ENCODE measurements around the gene HNRNPUL2. TPM values are rescaled to one million over a fixed set of nuclear protein-coding genes. Genes with fewer than 3 reads are reported as not detected.
A peak's percentile ranks its signal among the peaks of the same experiment; 100 is the strongest.

The HNRNPUL2 gene
- total RNA-seq, 2 experiments from 2014 or later = 8.3 to 59.2 TPM

- intact Hi-C loops (cut with micrococcal nuclease; ENCODE audit: unreplicated experiment) = loop anchor here (2.0 kb wide), 1 partner anchor 46 kb away; the partner anchor contains the start of gene HNRNPUL2
Observed at GRCh38 chr11:62680825-62681240, 46.4 kb downstream of the HNRNPUL2 start.

GRCh38 chr11:62678770-62679696 lies 48.2 kb downstream of the HNRNPUL2 start, which contains the start of gene UBXN1:
UBXN1 (minus strand) TSS chr11:62679073; CDS start chr11:62678923, 150 bp downstream.
- peak; percentile 87 for DNase-seq (ENCODE audit: low spot score)
- Histone ChIP-seq H3K36me3 (ENCODE audit: insufficient read depth, low read length) (peaks cover 31% of the 10 kb centered on the region), H3K4me2 (ENCODE audit: low read length) (peak within 1 kb of the TSS; percentile 96), H3K9me2 (ENCODE audit: insufficient read depth, low read length) (no peaks in the 10 kb centered on the region), H3K79me2 (ENCODE audit: insufficient read depth, low read depth, low read length) (peaks cover 20% of the 10 kb centered on the region; the same call in 1 of the 2 replicates), H3K9me3 (ENCODE audit: low read length) (no peaks in the 10 kb centered on the region), H4K20me1 (ENCODE audit: insufficient read depth, low read length) (no peaks in the 10 kb centered on the region), H3K4me3 (ENCODE audit: low read depth, low read length, poor library complexity, severe bottlenecking) (peak within 1 kb of the TSS; percentile 93), H3K4me1 (ENCODE audit: insufficient read depth, low read length, poor library complexity, severe bottlenecking) (peaks cover 35% of the 10 kb centered on the region), H3K27ac (ENCODE audit: low read depth, low read length, poor library complexity, severe bottlenecking) (peak within 1 kb of the TSS; percentile 57), H2AFZ (ENCODE audit: low read length) (peak within 1 kb of the TSS; percentile 99)
- TF ChIP-seq EZH2phosphoT487 (IDR thresholded peaks at IDR 0.05; ENCODE audit: borderline replicate concordance, low read depth, low read length) = no peak
- TF ChIP-seq CTCF (conservative IDR thresholded peaks at IDR 0.05; ENCODE audit: low read length) = no peak
- intact Hi-C loops (cut with micrococcal nuclease; ENCODE audit: unreplicated experiment) = loop anchor here (5.0 kb wide), 1 partner anchor 108 kb away; the partner anchor contains the start of gene TMEM179B
- BruUV-seq (replicated peaks) = TSS peak; percentile 88
- POLR2A ChIA-PET = interaction anchor here (0.6 to 1.2 kb wide), 6 partner anchors 11 to 94 kb away, joined by 3 to 4 read pairs (median 3); no protein-coding TSS in a partner anchor
- CTCF ChIA-PET (ENCODE audit: unreplicated experiment) = no interaction called here

More at GRCh38 chr11:62680825-62681240, 46.4 kb downstream of the HNRNPUL2 start:
- no TSS peak for BruUV-seq (replicated peaks)
- H3K4me1 ChIP-seq (ENCODE audit: insufficient read depth, low read length, poor library complexity, severe bottlenecking) = peaks cover 35% of the 10 kb centered on the region
- TF ChIP-seq EZH2phosphoT487 (IDR thresholded peaks at IDR 0.05; ENCODE audit: borderline replicate concordance, low read depth, low read length) (no peak), CTCF (conservative IDR thresholded peaks at IDR 0.05; ENCODE audit: low read length) (peak; percentile 85)
- H3K4me3 ChIP-seq (ENCODE audit: low read depth, low read length, poor library complexity, severe bottlenecking) = no peak overlapping the region
- peak overlapping the region; percentile 75 for H2AFZ ChIP-seq (ENCODE audit: low read length)
- peaks cover 17% of the 10 kb centered on the region for H3K36me3 ChIP-seq (ENCODE audit: insufficient read depth, low read length)
- no peaks in the 10 kb centered on the region for H3K9me3 ChIP-seq (ENCODE audit: low read length)
- peak overlapping the region; percentile 35; the same call in 1 of the 2 replicates for H3K4me2 ChIP-seq (ENCODE audit: low read length)
- DNase-seq (ENCODE audit: low spot score) = peak; percentile 85
- no peaks in the 10 kb centered on the region for H3K9me2 ChIP-seq (ENCODE audit: insufficient read depth, low read length)
- peaks cover 14% of the 10 kb centered on the region; the same call in 1 of the 2 replicates for H3K79me2 ChIP-seq (ENCODE audit: insufficient read depth, low read depth, low read length)
- no peaks in the 10 kb centered on the region for H4K20me1 ChIP-seq (ENCODE audit: insufficient read depth, low read length)
- CTCF ChIA-PET (ENCODE audit: unreplicated experiment) = interaction anchor here (0.6 to 1.5 kb wide), 5 partner anchors 9 to 256 kb away, joined by 3 to 5 read pairs (median 3); partner anchors contain the start of genes C11orf98 and CSKMT
- POLR2A ChIA-PET = interaction anchor here (0.6 to 2.5 kb wide), 25 partner anchors 9 to 1003 kb away, joined by 3 to 13 read pairs (median 4); partner anchors contain the start of genes C11orf98, CSKMT, HNRNPUL2 and INTS5
- H3K27ac ChIP-seq (ENCODE audit: low read depth, low read length, poor library complexity, severe bottlenecking) = peak overlapping the region; percentile 39
